Measurements from ENCODE around the gene KDM5B.
"Not testable (repeated sequence)": the region's sequence is repeated elsewhere in the genome, so short reads cannot be mapped to it uniquely, and the experiment has no call there.

The KDM5B gene

GRCh38 chr1:202750024-202750423 is 58.2 kb downstream of the KDM5B start:
- H3K4me1 ChIP-seq (ENCODE audit: control insufficient read depth, insufficient read depth, low read length, poor library complexity, severe bottlenecking), result no peaks in the 10 kb centered on the region
- WGBS, 2 experiments (ENCODE audit: insufficient coverage in 2 of 2), result 93 to 100% methylated on average over 2 of the region's 2 CpGs
- H3K4me3 ChIP-seq (ENCODE audit: extremely low read depth, insufficient read depth, low read length, poor library complexity, severe bottlenecking), result no peak overlapping the region
- H3K36me3 ChIP-seq (ENCODE audit: control insufficient read depth, insufficient read depth, low read length), result peaks cover 82% of the 10 kb centered on the region
- H3K9me3 ChIP-seq (ENCODE audit: control insufficient read depth, low read length), result no peaks in the 10 kb centered on the region
- H3K27ac ChIP-seq (ENCODE audit: low read depth, low read length, severe bottlenecking), result no peak overlapping the region

- Histone ChIP-seq H3K9me3 (ENCODE audit: control insufficient read depth, low read length) (no peaks in the 10 kb centered on the region), H3K27ac (ENCODE audit: low read depth, low read length, severe bottlenecking) (no peak overlapping the region), H3K36me3 (ENCODE audit: control insufficient read depth, insufficient read depth, low read length) (peaks cover 82% of the 10 kb centered on the region), H3K4me3 (ENCODE audit: extremely low read depth, insufficient read depth, low read length, poor library complexity, severe bottlenecking) (no peak overlapping the region), H3K4me1 (ENCODE audit: control insufficient read depth, insufficient read depth, low read length, poor library complexity, severe bottlenecking) (no peaks in the 10 kb centered on the region)
- WGBS, 2 experiments (ENCODE audit: insufficient coverage in 2 of 2), result 92% methylated on average over 2 of the region's 3 CpGs; no CpG with 5 or more reads in 1 of the 2 experiments
Observed at GRCh38 chr1:202745323-202745888, 62.8 kb downstream of the KDM5B start.

GRCh38 chr1:202744770-202745169 is 63.5 kb downstream of the KDM5B start:
- not testable (repeated sequence) for H3K4me1 ChIP-seq (ENCODE audit: control insufficient read depth, insufficient read depth, low read length, poor library complexity, severe bottlenecking); H3K4me3 ChIP-seq (ENCODE audit: extremely low read depth, insufficient read depth, low read length, poor library complexity, severe bottlenecking); H3K27ac ChIP-seq (ENCODE audit: low read depth, low read length, severe bottlenecking); H3K9me3 ChIP-seq (ENCODE audit: control insufficient read depth, low read length)
- 100% methylated on average over 1 of the region's 3 CpGs for WGBS, 2 experiments (ENCODE audit: insufficient coverage in 2 of 2)
- peaks cover 78% of the 10 kb centered on the region for H3K36me3 ChIP-seq (ENCODE audit: control insufficient read depth, insufficient read depth, low read length)

GRCh38 chr1:202742496-202742895 is 65.7 kb downstream of the KDM5B start:
- Histone ChIP-seq H3K27ac (ENCODE audit: low read depth, low read length, severe bottlenecking) (no peak overlapping the region), H3K36me3 (ENCODE audit: control insufficient read depth, insufficient read depth, low read length) (peaks cover 82% of the 10 kb centered on the region), H3K4me1 (ENCODE audit: control insufficient read depth, insufficient read depth, low read length, poor library complexity, severe bottlenecking) (no peaks in the 10 kb centered on the region), H3K4me3 (ENCODE audit: extremely low read depth, insufficient read depth, low read length, poor library complexity, severe bottlenecking) (no peak overlapping the region), H3K9me3 (ENCODE audit: control insufficient read depth, low read length) (no peaks in the 10 kb centered on the region)
- 97% methylated on average over 5 to 6 of the region's 6 CpGs for WGBS, 2 experiments (ENCODE audit: insufficient coverage in 2 of 2)

GRCh38 chr1:202733251-202733650 is 75.0 kb downstream of the KDM5B start:
- no peaks in the 10 kb centered on the region for H3K9me3 ChIP-seq (ENCODE audit: control insufficient read depth, low read length)
- 98% methylated on average over 10 of the region's 10 CpGs for whole genome bisulfite sequencing, 2 experiments (ENCODE audit: insufficient coverage in 2 of 2)

GRCh38 chr1:202728951-202729350 is 79.3 kb downstream of the KDM5B start:
- H3K4me1 ChIP-seq (ENCODE audit: control insufficient read depth, insufficient read depth, low read length, poor library complexity, severe bottlenecking), result no peaks in the 10 kb centered on the region
- H3K36me3 ChIP-seq (ENCODE audit: control insufficient read depth, insufficient read depth, low read length), result peaks cover 96% of the 10 kb centered on the region
- 95 to 100% methylated on average over 1 to 2 of the region's 4 CpGs for WGBS, 2 experiments (ENCODE audit: insufficient coverage in 2 of 2)
- H3K9me3 ChIP-seq (ENCODE audit: control insufficient read depth, low read length), result no peaks in the 10 kb centered on the region
- H3K27ac ChIP-seq (ENCODE audit: low read depth, low read length, severe bottlenecking), result no peak overlapping the region
- no peak overlapping the region for H3K4me3 ChIP-seq (ENCODE audit: extremely low read depth, insufficient read depth, low read length, poor library complexity, severe bottlenecking)

More at GRCh38 chr1:202733251-202733650, 75.0 kb downstream of the KDM5B start:
- H3K27ac ChIP-seq (ENCODE audit: low read depth, low read length, severe bottlenecking), result no peak overlapping the region
- H3K4me3 ChIP-seq (ENCODE audit: extremely low read depth, insufficient read depth, low read length, poor library complexity, severe bottlenecking), result no peak overlapping the region
- H3K4me1 ChIP-seq (ENCODE audit: control insufficient read depth, insufficient read depth, low read length, poor library complexity, severe bottlenecking), result no peaks in the 10 kb centered on the region
- H3K36me3 ChIP-seq (ENCODE audit: control insufficient read depth, insufficient read depth, low read length), result peaks cover 99% of the 10 kb centered on the region

GRCh38 chr1:202725526-202725925 is 82.7 kb downstream of the KDM5B start:
- Histone ChIP-seq H3K4me3 (ENCODE audit: extremely low read depth, insufficient read depth, low read length, poor library complexity, severe bottlenecking) (no peak overlapping the region), H3K27ac (ENCODE audit: low read depth, low read length, severe bottlenecking) (no peak overlapping the region), H3K4me1 (ENCODE audit: control insufficient read depth, insufficient read depth, low read length, poor library complexity, severe bottlenecking) (no peaks in the 10 kb centered on the region), H3K36me3 (ENCODE audit: control insufficient read depth, insufficient read depth, low read length) (peaks cover 68% of the 10 kb centered on the region), H3K9me3 (ENCODE audit: control insufficient read depth, low read length) (no peaks in the 10 kb centered on the region)
- WGBS, 2 experiments (ENCODE audit: insufficient coverage in 2 of 2), result 96 to 100% methylated on average over 1 to 3 of the region's 3 CpGs

GRCh38 chr1:202723708-202724107 is 84.5 kb downstream of the KDM5B start:
- H3K4me3 ChIP-seq (ENCODE audit: extremely low read depth, insufficient read depth, low read length, poor library complexity, severe bottlenecking), result no peak overlapping the region
- 100% methylated on average over 2 to 5 of the region's 7 CpGs for WGBS, 2 experiments (ENCODE audit: insufficient coverage in 2 of 2)
- H3K36me3 ChIP-seq (ENCODE audit: control insufficient read depth, insufficient read depth, low read length), result peaks cover 49% of the 10 kb centered on the region
- H3K27ac ChIP-seq (ENCODE audit: low read depth, low read length, severe bottlenecking), result no peak overlapping the region
- H3K9me3 ChIP-seq (ENCODE audit: control insufficient read depth, low read length), result no peaks in the 10 kb centered on the region
- no peaks in the 10 kb centered on the region for H3K4me1 ChIP-seq (ENCODE audit: control insufficient read depth, insufficient read depth, low read length, poor library complexity, severe bottlenecking)

GRCh38 chr1:202723046-202723445 is 85.2 kb downstream of the KDM5B start:
- Histone ChIP-seq H3K36me3 (ENCODE audit: control insufficient read depth, insufficient read depth, low read length) (peaks cover 43% of the 10 kb centered on the region), H3K27ac (ENCODE audit: low read depth, low read length, severe bottlenecking) (peak overlapping the region; percentile 37)
- not testable (repeated sequence) for H3K4me3 ChIP-seq (ENCODE audit: extremely low read depth, insufficient read depth, low read length, poor library complexity, severe bottlenecking); H3K4me1 ChIP-seq (ENCODE audit: control insufficient read depth, insufficient read depth, low read length, poor library complexity, severe bottlenecking); H3K9me3 ChIP-seq (ENCODE audit: control insufficient read depth, low read length)
- 78% methylated on average over 5 to 6 of the region's 6 CpGs for WGBS, 2 experiments (ENCODE audit: insufficient coverage in 2 of 2)

- H3K4me1 ChIP-seq (ENCODE audit: control insufficient read depth, insufficient read depth, low read length, poor library complexity, severe bottlenecking), result peaks cover 6% of the 10 kb centered on the region
- 83 to 86% methylated on average over 1 to 2 of the region's 2 CpGs for WGBS, 2 experiments (ENCODE audit: insufficient coverage in 2 of 2)
- H3K27ac ChIP-seq (ENCODE audit: low read depth, low read length, severe bottlenecking), result no peak overlapping the region
- H3K9me3 ChIP-seq (ENCODE audit: control insufficient read depth, low read length), result no peaks in the 10 kb centered on the region
- H3K36me3 ChIP-seq (ENCODE audit: control insufficient read depth, insufficient read depth, low read length), result no peaks in the 10 kb centered on the region
- H3K4me3 ChIP-seq (ENCODE audit: extremely low read depth, insufficient read depth, low read length, poor library complexity, severe bottlenecking), result no peak overlapping the region
Observed at GRCh38 chr1:202716654-202717053, 91.6 kb downstream of the KDM5B start.

GRCh38 chr1:202714202-202714601 is 94.0 kb downstream of the KDM5B start:
- not testable (repeated sequence) for H3K36me3 ChIP-seq (ENCODE audit: control insufficient read depth, insufficient read depth, low read length); H3K4me1 ChIP-seq (ENCODE audit: control insufficient read depth, insufficient read depth, low read length, poor library complexity, severe bottlenecking); H3K9me3 ChIP-seq (ENCODE audit: control insufficient read depth, low read length); H3K4me3 ChIP-seq (ENCODE audit: extremely low read depth, insufficient read depth, low read length, poor library complexity, severe bottlenecking); H3K27ac ChIP-seq (ENCODE audit: low read depth, low read length, severe bottlenecking)
- WGBS, 2 experiments (ENCODE audit: insufficient coverage in 2 of 2), result 100% methylated on average over 1 of the region's 1 CpG; no CpG with 5 or more reads in 1 of the 2 experiments

All from mesodermal cell (in vitro differentiated cells).